Lower leg skin (tissue), 4 donors: ENCODE results near the gene ASAP2. TPM values are rescaled to one million over a fixed set of nuclear protein-coding genes. Genes with fewer than 3 reads are reported as not detected.

ENCODE experiments used
- DNase-seq, 2 donors: peaks; one replicate each; pipeline ENCODE4 v3.0.0-alpha.2; 2019; ENCODE audit warnings: low spot score in 2 of 2
- H3K4me3 ChIP-seq: fragments of 200-600 bp; sonication (generic); 2 replicates; pipeline ENCODE4 v1.5.1; 2017; ENCODE audit warnings: mild to moderate bottlenecking, low read depth; ENCODE audit not compliant: poor library complexity, severe bottlenecking
- CTCF ChIP-seq, 3 donors: fragments of 450-650 bp; IDR thresholded peaks; one replicate each; pipeline ENCODE4 v1.5.1; 2016; ENCODE audit warnings: antibody characterized with exemption in 3 of 3, mild to moderate bottlenecking in 3 of 3, moderate library complexity in 2 of 3
- POLR2A ChIP-seq, 2 donors: fragments of 450-650 bp; IDR thresholded peaks; one replicate each; pipeline ENCODE4 v1.6.1; 2016 to 2017; ENCODE audit warnings: antibody characterized with exemption in 2 of 2, mild to moderate bottlenecking in 1 of 2, moderate library complexity in 1 of 2
- WGBS, 2 donors: methylation state at CpG; one replicate each; pipeline ENCODE4 v1.1.5; 2018; 5-methylcytosine and 5-hydroxymethylcytosine counted together
- intact Hi-C: fragments of 100-400 bp; cut with DNase I; formaldehyde crosslinking; loops from one replicate; pipeline ENCODE4 v1.15.0; 2023; ENCODE audit warnings: low total_unique reads
- total RNA-seq, 4 donors: library from RNA; depleted of rRNA; stranded (reverse); fragments of >200 nt; gene quantifications; one replicate each; pipeline ENCODE4 v1.1.0, GENCODE V29; 2016

Gene ASAP2
- total RNA-seq, 4 donors from 2014 or later = 30.4 to 40.7 (median 33.1) TPM

GRCh38 chr2:9384521-9384920 is 177.9 kb downstream of the ASAP2 start:
- TF ChIP-seq CTCF (IDR thresholded peaks at IDR 0.05) (no peak), POLR2A (IDR thresholded peaks at IDR 0.05) (no peak)
- intact Hi-C loops = no loop called here
- no peak overlapping the region for H3K4me3 ChIP-seq
- DNase-seq = peak in 1 of 2 donors; percentile 78
- WGBS, 2 donors = 94 to 96% methylated on average over 4 of the region's 4 CpGs

- H3K4me3 ChIP-seq = no peak overlapping the region
- no peak for DNase-seq
- 88 to 90% methylated on average over 6 of the region's 6 CpGs for WGBS, 2 donors
- TF ChIP-seq CTCF (IDR thresholded peaks at IDR 0.05) = no peak
- no peak for TF ChIP-seq POLR2A (IDR thresholded peaks at IDR 0.05)
- intact Hi-C loops = no loop called here
Measured at GRCh38 chr2:9385841-9386240, 179.2 kb downstream of the ASAP2 start.

- 90 to 91% methylated on average over 11 of the region's 11 CpGs for WGBS, 2 donors
- TF ChIP-seq CTCF (IDR thresholded peaks at IDR 0.05) (no peak), POLR2A (IDR thresholded peaks at IDR 0.05) (no peak)
- intact Hi-C loops = no loop called here
- no peak overlapping the region for H3K4me3 ChIP-seq
- peak in 1 of 2 donors; percentile 82 for DNase-seq
Measured at GRCh38 chr2:9388199-9388681, 181.6 kb downstream of the ASAP2 start.

- DNase-seq = peak in 1 of 2 donors; percentile 82
- no peak overlapping the region for H3K4me3 ChIP-seq
- TF ChIP-seq POLR2A (IDR thresholded peaks at IDR 0.05) (no peak), CTCF (IDR thresholded peaks at IDR 0.05) (no peak)
- WGBS, 2 donors = 90 to 92% methylated on average over 21 to 28 of the region's 28 CpGs
- intact Hi-C loops = no loop called here
Measured at GRCh38 chr2:9388950-9389911, 182.6 kb downstream of the ASAP2 start.

GRCh38 chr2:9390151-9390850 is 183.7 kb downstream of the ASAP2 start:
- H3K4me3 ChIP-seq = no peak overlapping the region
- no peak for DNase-seq
- TF ChIP-seq POLR2A (IDR thresholded peaks at IDR 0.05) = no peak
- no peak for TF ChIP-seq CTCF (IDR thresholded peaks at IDR 0.05)
- WGBS, 2 donors = 91 to 93% methylated on average over 7 of the region's 7 CpGs
- intact Hi-C loops = no loop called here
